Esophagus squamous epithelium (tissue), 4 donors: ENCODE results near the gene MAGI1.

Experiments
- CTCF ChIP-seq, 6 experiments: fragments of 450-650 bp in 4 of 6; fragments of 200-600 bp in 2 of 6; sonication (generic) in 2 of 6; IDR thresholded peaks; one replicate each; pipeline ENCODE4 v1.5.1; 2016 to 2019; ENCODE audit warnings: antibody characterized with exemption in 6 of 6, mild to moderate bottlenecking in 4 of 6, moderate library complexity in 4 of 6
- POLR2A ChIP-seq, 4 donors: fragments of 450-650 bp; IDR thresholded peaks; one replicate each; pipeline ENCODE4 v1.6.1; 2017; ENCODE audit warnings: antibody characterized with exemption in 4 of 4, mild to moderate bottlenecking in 4 of 4, moderate library complexity in 3 of 4

DNA sequence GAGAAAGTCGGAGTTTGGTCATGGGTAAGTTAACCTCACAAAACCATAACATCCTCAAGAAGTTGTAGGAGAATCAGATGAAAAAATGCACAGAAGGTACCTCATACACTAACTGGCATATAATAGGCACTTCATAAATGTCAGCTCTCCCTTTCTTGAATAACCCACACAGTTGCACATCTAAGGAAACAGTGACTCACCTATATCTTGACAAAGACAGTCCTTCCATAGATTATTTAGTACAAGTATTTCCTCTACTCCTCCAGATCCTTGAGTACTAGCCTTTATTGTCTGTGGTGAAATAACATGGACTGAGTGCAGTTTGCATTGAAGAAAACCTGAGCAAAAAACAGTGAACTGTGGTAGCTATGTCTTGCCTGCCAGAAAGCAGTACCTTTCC lies 46.6 kb downstream of the MAGI1 start:
- no peak for TF ChIP-seq POLR2A (IDR thresholded peaks at IDR 0.05)
- no peak for TF ChIP-seq CTCF (IDR thresholded peaks at IDR 0.05)
